ENCODE data around the gene RAB3GAP2. TPM values are rescaled to one million over a fixed set of nuclear protein-coding genes. Genes with fewer than 3 reads are reported as not detected.

The RAB3GAP2 gene
- total and polyA plus RNA-seq, 2 of the 13 experiments (the other 11 are each of a cell fraction or from before 2014, with no cell fraction given), result 22.6 to 25.0 TPM

- Histone ChIP-seq H4K20me1 (ENCODE audit: insufficient read depth, low read length) (no peaks in the 10 kb centered on the region), H3K36me3 (replicated peaks in 1 of 2; ENCODE audit: control insufficient read depth in 1 of 2, insufficient read depth in 2 of 2, low read length in 2 of 2) (peaks cover 5 to 38% of the 10 kb centered on the region in 2 experiments; a peak in 3 of 5 replicates)
- in situ Hi-C loops (cut with HindIII; ENCODE audit: extremely low pct_ligation_motif_present, low pct_unique_long_range_greater_than_20kb), result no loop called here
Observed at GRCh38 chr1:220099826-220100225, 172.4 kb downstream of the RAB3GAP2 start.

More at GRCh38 chr1:220099826-220100225, 172.4 kb downstream of the RAB3GAP2 start:
- Histone ChIP-seq H3K27me3 (ENCODE audit: control insufficient read depth in 1 of 2, insufficient read depth in 2 of 2, low read length in 2 of 2) (no peaks in the 10 kb centered on the region), H3K4me3 (replicated peaks in 1 of 3; ENCODE audit: insufficient read depth in 1 of 3, low read depth in 2 of 3, low read length in 3 of 3) (no peak overlapping the region), H3K9me3 (ENCODE audit: low read length) (no peaks in the 10 kb centered on the region), H3K4me2 (ENCODE audit: low read depth, low read length) (no peak overlapping the region), H3K9ac (ENCODE audit: insufficient read depth, low read depth, low read length) (no peak overlapping the region), H3K27ac (ENCODE audit: extremely low read length, insufficient read depth, low read length) (no peak overlapping the region), H3K4me1 (ENCODE audit: insufficient read depth, low read length) (peaks cover 14% of the 10 kb centered on the region), H2AFZ (ENCODE audit: low read length) (no peak overlapping the region), H3K79me2 (ENCODE audit: insufficient read depth, low read length) (peaks cover 15% of the 10 kb centered on the region)
- intact Hi-C loops (cut with micrococcal nuclease; ENCODE audit: unreplicated experiment), result no loop called here
- BruUV-seq (replicated peaks), result no TSS peak
- DNase-seq (ENCODE audit: low spot score) (no peak), ATAC-seq (no peak), FAIRE-seq (no peak)
- POLR2A ChIA-PET, result no interaction called here
- TF ChIP-seq RFX1 (IDR thresholded peaks at IDR 0.05) (no peak), PRMT3 (CRISPR knock-in tag; IDR thresholded peaks at IDR 0.05; ENCODE audit: borderline replicate concordance, low read depth) (no peak), HOXA9 (CRISPR knock-in tag; IDR thresholded peaks at IDR 0.05; ENCODE audit: borderline replicate concordance) (no peak), TFE3 (CRISPR knock-in tag; IDR thresholded peaks at IDR 0.05) (no peak), ZNF326 (CRISPR knock-in tag; IDR thresholded peaks at IDR 0.05; ENCODE audit: borderline replicate concordance) (no peak), SP4 (CRISPR knock-in tag; IDR thresholded peaks at IDR 0.05) (no peak), TOPORS (CRISPR knock-in tag; IDR thresholded peaks at IDR 0.05) (no peak), MNT (IDR thresholded peaks at IDR 0.05) (no peak), NCOR1 (IDR thresholded peaks at IDR 0.05; ENCODE audit: borderline replicate concordance, low read length) (no peak)
- CTCF ChIA-PET (ENCODE audit: low intra/inter-chr PET ratio, low total read pairs), result no interaction called here

MicroRNAs encoded within 50 kb of the gene (microRNA counts, 767-probe panel; counts per million panel counts)
- microRNA hsa-miR-194-5p, result 41,778 counts per million, percentile 35 among the panel's probes with 10 or more counts
- not detected for microRNA hsa-miR-215
- microRNA hsa-miR-664-3p, result not detected

Small RNAs within 50 kb of the gene (microRNA-seq; reads per million reads assigned to microRNA genes)
- gene MIR194-1, result 6.6 reads per million, percentile 38 among the genes with 10 or more reads in this experiment
- gene MIR215, result 1.2 reads per million
- 49.5 reads per million, percentile 67 among the genes with 10 or more reads in this experiment for gene MIR664A

Small RNAs within 50 kb of the gene (small RNA-seq; reads per million reads assigned to genes)
- 0.20 to 64.8 (median 13.7) reads per million in 3 experiments for gene MIR194-1 (ENCODE audit: insufficient read depth in 2 of 3, insufficient read length in 3 of 3, low read depth in 2 of 3, low replicate concordance in 1 of 3)
- 0.10 to 70.6 (median 26.0) reads per million in 3 experiments for gene MIR215 (ENCODE audit: insufficient read depth in 2 of 3, insufficient read length in 3 of 3, low read depth in 2 of 3, low replicate concordance in 1 of 3)
- gene MIR664A (ENCODE audit: insufficient read depth in 2 of 3, insufficient read length in 3 of 3, low read depth in 2 of 3, low replicate concordance in 1 of 3), result 0 reads per million in 3 experiments
- 5.6 to 45.4 (median 28.0) reads per million in 3 experiments for gene SNORA36B (ENCODE audit: insufficient read depth in 2 of 3, insufficient read length in 3 of 3, low read depth in 2 of 3, low replicate concordance in 1 of 3)

Other genes starting within 250 kb of the RAB3GAP2 start
- gene EPRS1, start 225.9 kb downstream of the RAB3GAP2 start, total RNA-seq (2016; rRNA removed; fragmentation: Illumina TruSeq; extraction: Trizol), result 124 and 194 TPM in 2 replicates
- gene EPRS1, start 225.9 kb downstream of the RAB3GAP2 start, polyA plus RNA-seq (2011; rRNA removed), result 67.5 and 86.1 TPM in 2 replicates
- 43.9 and 68.2 TPM in 2 replicates for gene BPNT1, start 182.7 kb downstream of the RAB3GAP2 start, total RNA-seq (2016; rRNA removed; fragmentation: Illumina TruSeq; extraction: Trizol)
- gene BPNT1, start 182.7 kb downstream of the RAB3GAP2 start, polyA plus RNA-seq (2011; rRNA removed), result 33.6 and 35.2 TPM in 2 replicates
- 122 and 130 TPM in 2 replicates for gene IARS2, start 178.3 kb downstream of the RAB3GAP2 start, total RNA-seq (2016; rRNA removed; fragmentation: Illumina TruSeq; extraction: Trizol)
- 26.2 and 28.6 TPM in 2 replicates for gene IARS2, start 178.3 kb downstream of the RAB3GAP2 start, polyA plus RNA-seq (2011; rRNA removed)